Cardiac fibroblast (primary cell): ENCODE data around the gene CNTF.
A peak's percentile ranks its signal among the peaks of the same experiment; 100 is the strongest.

Experiments
- DNase-seq, 2 donors: peaks; one replicate each; pipeline versions ENCODE4 v3.0.0 to v3.0.0-alpha.2; 2010; ENCODE audit warnings: low read depth in 2 of 2
- H3K4me3 ChIP-seq, 2 donors: replicated peaks in 1 of 2; 1 replicate in 1 of 2; 2 replicates in 1 of 2; pipeline ENCODE4 v1.5.1; 2011; ENCODE audit warnings: low read depth in 2 of 2, low read length in 2 of 2, mild to moderate bottlenecking in 2 of 2, moderate library complexity in 1 of 2
- CTCF ChIP-seq: IDR thresholded peaks from one replicate; pipeline ENCODE4 v1.5.1; 2011; ENCODE audit warnings: low read depth, mild to moderate bottlenecking, low read length, inconsistent platforms

Gene CNTF

GRCh38 chr11:58578136-58578634 is 44.3 kb upstream of the CNTF start:
- peak; percentile 99 for DNase-seq
- no peak for TF ChIP-seq CTCF
- peak overlapping the region; percentile 85 to 95 for H3K4me3 ChIP-seq

GRCh38 chr11:58578635-58579191 is 43.8 kb upstream of the CNTF start, which contains the start of gene ZFP91:
TSS of gene ZFP91 (plus strand) at chr11:58579063. CDS start at chr11:58579282, 219 bp downstream.
- peak; percentile 99 for DNase-seq
- no peak for TF ChIP-seq CTCF
- H3K4me3 ChIP-seq = peak within 1 kb of the TSS; percentile 85 to 95

GRCh38 chr11:58579192-58580129 is 43.0 kb upstream of the CNTF start:
- peak; percentile 93 to 94 for DNase-seq
- TF ChIP-seq CTCF = peak; percentile 71
- H3K4me3 ChIP-seq = peak overlapping the region; percentile 85 to 88

GRCh38 chr11:58580311-58580710 is 42.2 kb upstream of the CNTF start:
- DNase-seq = no peak
- TF ChIP-seq CTCF = no peak
- H3K4me3 ChIP-seq = peak overlapping the region; percentile 85 to 88

- H3K4me3 ChIP-seq = no peak overlapping the region
- no peak for TF ChIP-seq CTCF
- DNase-seq = no peak
Measured at GRCh38 chr11:58582437-58582836, 40.0 kb upstream of the CNTF start.

- H3K4me3 ChIP-seq = no peak overlapping the region
- no peak for TF ChIP-seq CTCF
- DNase-seq = no peak
Measured at GRCh38 chr11:58586998-58587397, 35.5 kb upstream of the CNTF start.
